GM21381 (cell line): ENCODE results near the gene CNOT4.
"Not testable (repeated sequence)": the region's sequence is repeated elsewhere in the genome, so short reads cannot be mapped to it uniquely, and the experiment has no call there.

Experiments used
- ATAC-seq: cut with Tn5 transposase; IDR thresholded peaks from one replicate; pipeline ENCODE4 v1.9.1; 2021; ENCODE audit warnings: mild to moderate bottlenecking, moderate library complexity; ENCODE audit not compliant: unreplicated experiment

CNOT4 gene

DNA sequence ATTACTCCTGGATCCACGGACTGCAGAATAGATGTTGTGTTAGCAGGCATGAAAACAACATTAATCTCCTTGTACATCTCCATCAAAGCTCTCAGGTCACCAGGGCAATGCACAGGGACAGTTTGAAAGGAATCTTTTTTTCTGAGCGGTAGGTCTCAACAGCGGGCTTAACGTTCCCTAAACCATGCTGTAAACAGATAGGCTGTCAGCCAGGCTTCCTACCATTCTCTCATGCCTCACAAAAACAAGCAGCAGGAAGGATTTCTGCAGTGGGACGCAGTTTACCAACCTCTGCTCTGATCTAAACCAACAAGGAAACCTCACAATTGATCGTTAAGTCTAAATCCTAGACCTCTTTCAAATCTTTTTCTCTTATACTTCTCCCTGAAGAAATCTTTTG, 50.8 kb downstream of the CNOT4 start:
- no peak for ATAC-seq

DNA sequence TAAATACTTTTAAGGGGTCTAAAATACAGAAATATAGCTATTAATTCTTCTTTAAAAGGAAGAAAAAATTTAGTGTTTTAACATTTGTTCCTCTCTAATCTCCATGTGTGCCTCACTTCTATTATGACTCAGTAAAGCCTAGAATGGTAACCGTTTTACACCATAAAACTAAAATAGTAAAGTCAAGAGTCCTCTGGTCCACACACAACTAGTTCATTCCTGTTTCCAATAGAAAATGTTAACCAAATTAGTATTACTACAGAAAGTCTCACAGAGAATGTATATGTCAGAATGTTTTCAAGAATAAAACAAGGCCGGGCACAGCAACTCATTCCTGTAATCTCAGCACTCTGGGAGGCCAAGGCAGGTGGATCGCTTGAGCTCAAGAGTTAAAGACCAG, 55.8 kb downstream of the CNOT4 start:
- ATAC-seq = no peak

DNA sequence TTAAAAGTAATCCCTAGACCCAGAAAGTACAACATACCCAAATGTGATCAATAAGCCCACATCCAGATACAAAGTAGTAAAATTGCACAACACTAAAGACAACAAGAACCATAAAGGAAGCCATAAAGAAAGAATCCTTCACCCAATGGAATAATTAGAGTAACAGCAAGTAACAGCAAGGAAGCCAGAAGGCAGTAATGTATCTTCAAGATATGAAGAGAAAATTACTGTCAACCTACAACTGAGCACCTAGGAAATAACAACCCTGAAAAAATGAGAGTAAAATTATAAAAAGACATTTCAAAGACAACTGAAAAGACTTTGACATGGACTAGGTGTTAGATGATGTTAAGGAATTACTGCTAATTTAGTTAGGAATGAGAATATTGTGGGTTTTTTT, 60.5 kb downstream of the CNOT4 start:
- no peak for ATAC-seq

DNA sequence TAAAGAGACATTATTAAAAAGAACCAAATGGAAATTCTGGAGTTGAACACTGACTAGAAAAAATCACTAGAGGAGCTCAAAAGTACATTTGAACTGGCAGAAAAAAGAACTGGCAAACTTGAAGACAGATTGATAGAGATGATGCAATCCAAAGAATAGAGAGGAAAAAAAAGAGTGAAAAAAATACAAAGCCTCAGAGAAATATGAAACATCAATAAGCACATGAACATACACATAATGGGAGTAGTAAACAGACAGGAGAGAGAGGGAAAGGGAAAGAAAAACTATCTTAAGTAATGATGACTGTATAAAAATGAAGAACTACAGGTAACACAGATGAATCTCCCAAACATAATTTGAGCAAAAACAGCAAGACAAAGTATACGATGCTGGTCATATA, 61.1 kb downstream of the CNOT4 start:
- no peak for ATAC-seq

DNA sequence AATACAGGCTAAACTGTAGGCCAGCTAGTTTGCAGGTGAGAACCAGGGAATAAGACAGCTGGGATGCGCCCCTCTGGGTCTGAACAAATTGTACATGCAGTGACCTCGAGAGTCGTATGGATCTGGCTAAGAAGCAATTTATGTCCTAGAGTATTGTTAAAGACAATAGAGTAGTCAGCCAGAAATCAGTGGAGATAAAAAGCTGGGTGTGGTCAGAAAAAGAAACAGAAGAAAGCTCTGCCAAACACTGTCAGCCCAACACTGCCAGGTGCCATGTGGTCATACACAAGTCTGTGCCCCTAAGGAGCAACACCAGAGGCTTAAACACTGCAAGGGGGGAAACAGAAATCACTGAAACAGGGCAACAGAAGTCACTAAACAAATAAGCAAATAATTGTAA, 62.2 kb downstream of the CNOT4 start:
- ATAC-seq = no peak

DNA sequence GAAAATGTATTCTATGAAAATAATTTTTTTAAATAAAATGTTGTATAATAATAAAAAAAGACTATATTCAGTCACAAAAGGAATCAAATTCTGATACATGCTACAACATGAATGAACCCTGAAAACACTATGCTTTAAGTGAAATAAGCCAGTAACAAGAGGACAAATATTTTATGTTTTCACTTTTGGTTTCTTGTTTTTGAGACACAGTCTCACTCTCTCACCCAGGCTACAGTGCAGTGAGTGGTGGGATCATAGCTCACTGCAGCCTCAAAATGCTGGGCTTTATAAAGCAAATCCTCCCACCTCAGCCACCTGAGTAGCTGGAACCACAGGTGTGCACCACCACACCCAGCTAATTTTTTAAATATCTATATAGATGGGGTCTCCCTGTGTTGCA, 64.2 kb downstream of the CNOT4 start:
- ATAC-seq = no peak

DNA sequence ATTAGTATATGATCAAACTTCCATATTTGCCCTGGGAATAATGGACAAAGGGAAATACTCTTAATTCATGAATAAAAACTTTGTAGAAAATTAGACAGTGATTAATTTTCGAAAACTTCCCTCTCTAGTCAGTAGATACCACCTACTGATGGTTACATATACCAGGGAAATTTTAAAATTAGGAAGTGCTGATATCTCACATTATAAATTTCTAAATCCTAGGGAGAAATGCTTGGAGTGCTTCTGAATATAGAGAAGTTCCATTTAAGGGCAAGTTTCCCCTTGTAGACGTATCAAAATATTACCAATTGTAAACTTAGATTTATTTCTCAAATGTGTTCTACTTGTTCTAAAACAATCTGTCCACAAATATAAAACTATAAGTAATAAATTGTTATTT, 64.6 kb downstream of the CNOT4 start:
- not testable (repeated sequence) for ATAC-seq

DNA sequence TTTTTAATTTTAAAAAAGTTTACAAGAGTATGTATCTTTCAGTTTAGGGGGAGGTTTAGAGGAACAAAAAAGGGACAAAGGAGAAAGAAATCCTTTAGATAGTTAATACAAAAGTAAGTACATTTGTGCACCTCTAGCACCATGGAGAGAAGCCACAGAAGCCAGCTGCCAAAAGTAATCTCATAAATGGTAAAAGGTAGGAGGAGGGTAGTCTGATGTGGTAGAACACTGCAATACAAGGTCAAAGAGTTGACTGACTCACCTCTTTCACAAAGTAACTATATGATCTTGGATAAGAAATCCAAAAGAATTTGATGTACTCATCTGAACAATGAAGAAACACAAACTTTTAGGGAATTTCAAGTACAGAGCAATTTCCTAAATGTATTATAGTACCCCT, 68.1 kb downstream of the CNOT4 start:
- no peak for ATAC-seq

DNA sequence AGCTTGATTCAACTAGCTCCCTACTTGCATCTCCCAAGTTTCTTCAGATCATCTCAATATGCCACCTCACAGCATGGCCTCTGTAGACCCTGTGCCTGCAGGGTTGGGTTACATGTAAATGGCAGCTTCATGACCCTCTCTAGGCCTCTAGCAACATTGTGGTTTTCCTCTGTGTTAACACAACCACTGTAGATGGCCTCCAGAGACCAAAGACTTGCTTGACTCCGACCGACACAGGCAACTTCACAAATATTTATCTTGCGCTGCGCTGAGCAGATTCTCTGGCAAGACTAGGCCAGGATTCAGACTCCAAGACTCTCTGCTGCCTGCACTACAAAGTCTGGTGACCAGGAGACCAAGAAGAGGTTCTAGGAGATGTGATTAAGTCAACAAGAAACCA, 75.9 kb downstream of the CNOT4 start:
- no peak for ATAC-seq

DNA sequence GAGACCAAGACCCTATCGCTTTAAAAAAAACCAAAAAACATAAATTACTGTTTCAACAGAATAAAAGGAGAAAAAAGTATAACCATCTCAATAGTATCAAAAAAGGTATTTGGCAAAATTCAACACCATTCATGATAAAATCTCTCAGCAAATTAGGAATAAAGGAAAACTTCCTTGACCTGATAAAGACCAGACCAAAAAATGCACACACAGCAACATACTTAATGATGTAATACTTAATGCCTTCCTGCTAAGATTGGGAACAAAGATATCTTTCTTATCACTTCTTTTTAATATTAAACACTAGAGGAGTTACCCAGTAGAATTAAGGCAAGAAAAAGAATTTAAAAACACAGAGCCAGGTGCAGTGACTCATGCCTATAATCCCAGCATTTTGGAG, 79.3 kb downstream of the CNOT4 start:
- no peak for ATAC-seq

DNA sequence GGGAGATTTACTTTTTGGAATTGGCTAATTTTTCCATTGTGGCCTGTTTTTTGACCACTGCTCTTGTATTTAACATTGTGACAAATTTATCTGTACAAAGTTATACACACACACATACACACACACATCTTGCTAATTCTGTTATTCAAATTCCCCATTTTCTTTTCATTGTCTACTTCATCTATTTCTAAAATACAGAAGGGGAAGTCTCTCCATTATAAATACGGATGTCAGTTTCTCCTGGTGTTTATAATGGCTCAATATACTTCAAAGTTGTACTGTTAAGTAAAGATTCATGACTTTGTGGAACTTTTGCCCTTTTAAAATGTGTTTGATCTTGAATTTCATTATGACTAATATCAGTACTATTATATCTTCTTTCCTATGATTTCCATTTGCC, 81.0 kb downstream of the CNOT4 start:
- no peak for ATAC-seq

DNA sequence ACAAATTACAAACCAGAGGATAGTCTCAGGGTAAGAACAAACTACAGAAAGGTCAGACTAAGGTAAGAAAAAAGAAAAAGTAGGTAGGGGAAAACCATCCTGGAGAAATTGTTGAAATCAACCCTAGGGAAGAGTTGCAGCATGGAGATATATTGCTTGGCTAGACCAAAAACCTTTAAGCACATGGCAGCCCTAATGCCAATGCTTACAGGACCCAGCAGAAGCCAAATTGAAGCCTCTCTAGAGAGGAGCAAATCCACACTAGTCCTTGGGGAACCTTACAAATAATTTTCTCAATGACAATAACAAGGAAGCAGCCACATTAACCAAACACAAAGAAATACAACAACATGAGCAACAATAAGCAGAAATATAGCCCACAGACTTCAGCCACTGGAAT, 81.9 kb downstream of the CNOT4 start:
- no peak for ATAC-seq

DNA sequence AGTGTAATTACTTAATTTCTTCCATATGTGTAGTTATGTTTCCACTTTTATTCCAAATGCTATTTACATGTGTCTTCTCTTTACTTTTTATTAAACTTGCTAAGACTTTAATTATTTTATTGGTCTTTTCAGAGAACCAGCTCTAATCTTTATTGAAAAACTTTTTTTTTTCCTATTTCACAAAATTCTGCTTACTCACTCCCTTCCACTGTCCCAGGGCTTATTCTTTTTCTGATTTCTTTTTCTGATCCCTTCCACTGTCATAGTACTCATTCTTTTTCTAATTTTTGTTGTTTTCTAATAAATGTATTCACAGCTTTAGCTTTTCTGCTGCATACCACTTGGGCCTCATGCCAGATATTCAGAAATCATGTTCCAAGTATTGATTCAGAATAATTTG, 82.7 kb downstream of the CNOT4 start:
- ATAC-seq = no peak

DNA sequence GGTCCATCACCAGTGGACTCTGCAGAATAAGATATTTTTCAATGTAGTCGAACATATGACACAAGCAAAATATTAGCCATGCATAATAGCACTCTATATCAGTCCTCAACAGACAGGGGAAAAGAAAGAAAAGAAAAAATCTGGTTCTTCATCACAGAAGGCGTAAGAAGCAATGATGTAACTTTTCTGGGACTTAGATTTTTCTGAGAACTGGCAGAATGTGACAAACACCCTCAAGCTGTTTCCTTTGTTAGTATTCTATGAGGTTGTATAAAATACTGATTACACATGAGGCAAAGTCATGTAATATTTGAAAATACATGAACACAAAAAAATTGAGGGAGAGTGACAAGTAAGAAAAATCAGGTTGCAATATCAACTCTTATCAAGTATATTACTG, 84.9 kb downstream of the CNOT4 start:
- ATAC-seq = no peak

DNA sequence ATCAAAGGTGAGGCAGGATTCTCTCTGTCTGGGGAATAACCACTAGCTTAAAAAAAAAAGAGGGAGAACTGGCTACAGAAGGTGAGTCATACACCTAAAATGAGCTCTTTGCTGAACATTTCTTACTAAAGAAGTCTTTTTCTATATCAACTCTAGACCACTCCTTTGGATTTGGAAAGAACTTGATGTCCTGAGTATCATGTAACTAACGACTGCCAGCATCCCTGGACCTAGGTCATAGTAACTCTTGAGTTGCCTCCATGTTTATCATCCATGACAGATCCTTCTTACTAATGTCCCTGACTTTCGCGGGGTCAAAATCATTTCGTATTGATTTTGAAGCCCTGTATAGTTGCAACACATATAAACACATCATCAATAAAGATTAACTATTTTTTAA, 89.1 kb downstream of the CNOT4 start:
- no peak for ATAC-seq

DNA sequence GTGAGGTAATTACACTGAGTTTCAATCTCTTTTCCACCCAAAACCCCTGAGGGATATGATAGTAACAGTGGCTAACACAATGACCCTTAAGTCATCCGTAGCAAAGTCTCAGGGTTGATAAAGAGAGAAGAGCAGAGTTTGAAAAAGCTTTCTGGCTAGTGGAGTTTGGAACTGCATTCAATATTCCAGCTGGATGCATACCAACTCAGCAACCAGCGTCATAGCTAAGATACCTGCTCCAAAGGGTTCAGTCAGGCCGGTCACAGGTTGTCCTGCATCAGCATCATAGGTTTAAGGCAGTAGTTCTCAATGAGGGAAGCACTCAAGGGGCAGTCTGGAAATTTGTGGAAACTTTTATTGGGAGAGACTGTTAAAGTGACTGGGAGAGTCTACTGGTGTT, 93.5 kb downstream of the CNOT4 start:
- no peak for ATAC-seq

DNA sequence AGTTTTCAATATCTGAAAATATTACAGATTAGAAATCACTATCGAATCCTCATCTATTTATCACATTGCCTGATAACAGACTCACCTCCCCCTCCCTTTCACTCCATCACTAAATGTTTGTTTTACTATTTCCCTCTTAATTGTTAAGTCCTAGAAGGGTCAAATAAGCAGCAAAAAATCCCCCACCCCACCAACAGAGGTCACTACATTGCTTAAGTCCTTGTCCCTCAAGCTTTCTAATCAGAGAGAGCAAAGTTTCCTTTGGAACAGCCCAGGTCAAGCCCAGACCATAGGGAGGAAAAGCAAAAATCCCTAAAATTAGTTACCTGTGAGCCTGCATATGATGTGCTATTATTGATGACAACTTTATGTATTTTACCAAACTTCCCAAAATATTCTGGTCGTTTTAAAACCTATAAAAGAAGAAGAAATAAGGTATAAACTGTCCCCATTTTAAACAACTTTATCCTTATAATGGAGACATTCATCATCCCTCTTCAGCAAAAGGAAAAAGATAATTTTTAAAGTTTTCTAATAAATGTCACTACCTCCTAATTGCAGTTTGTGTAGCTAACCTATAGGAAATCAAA, 95.0 kb downstream of the CNOT4 start:
- no peak for ATAC-seq

DNA sequence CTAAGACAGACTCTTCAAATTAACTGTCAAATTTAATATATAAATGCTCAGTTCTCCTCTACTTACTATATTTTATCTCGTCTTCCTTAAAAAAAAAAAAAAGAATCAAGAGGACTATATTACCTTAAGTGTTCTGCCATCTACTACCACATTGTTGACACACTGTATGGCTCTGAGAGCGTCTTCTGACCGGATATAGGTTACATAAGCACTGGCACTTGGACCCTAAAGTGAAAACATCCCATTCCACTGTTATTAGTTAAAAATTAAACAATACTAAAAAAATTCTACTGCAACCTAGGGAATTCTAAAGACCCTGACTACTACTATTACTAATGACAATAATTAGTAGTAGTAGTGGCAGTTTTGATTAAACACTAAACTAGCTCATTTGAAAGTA, 95.7 kb downstream of the CNOT4 start:
- ATAC-seq = no peak

DNA sequence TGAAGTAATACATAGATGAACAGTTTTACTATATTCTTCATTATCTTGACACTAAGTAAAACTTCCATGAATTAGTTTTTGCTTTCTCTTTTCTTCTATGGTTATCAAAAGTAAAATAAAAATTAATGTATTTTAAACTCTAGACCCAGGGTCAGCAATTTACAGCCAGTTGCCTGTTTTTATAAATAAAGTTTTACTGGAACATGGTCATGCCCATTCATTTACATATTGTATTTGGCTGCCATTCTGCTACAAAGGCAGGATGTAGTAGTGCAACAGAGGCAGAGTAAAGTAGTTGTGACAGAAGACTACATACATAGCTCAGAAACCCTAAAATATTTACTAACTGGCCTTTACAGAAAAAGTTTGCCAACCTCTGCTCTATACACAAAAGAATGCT, 98.8 kb downstream of the CNOT4 start:
- no peak for ATAC-seq

DNA sequence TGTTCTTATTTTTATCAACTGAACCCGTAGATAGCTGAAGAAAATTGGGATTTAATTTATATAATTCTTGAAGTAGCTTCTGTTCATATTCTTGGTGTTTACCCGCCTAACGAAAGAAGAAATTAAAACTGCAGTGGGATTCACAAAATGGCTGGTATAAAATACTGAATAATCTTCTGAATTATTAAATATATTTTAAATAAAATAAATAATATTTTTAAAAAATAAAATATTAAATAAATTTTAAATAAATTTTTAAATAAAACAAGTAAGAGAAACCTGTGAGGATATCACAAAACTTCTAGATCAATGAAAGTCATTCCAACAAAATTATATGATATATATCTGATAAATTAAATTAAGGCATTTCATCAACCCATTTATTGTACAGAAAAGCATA, 99.4 kb downstream of the CNOT4 start:
- ATAC-seq = no peak

DNA sequence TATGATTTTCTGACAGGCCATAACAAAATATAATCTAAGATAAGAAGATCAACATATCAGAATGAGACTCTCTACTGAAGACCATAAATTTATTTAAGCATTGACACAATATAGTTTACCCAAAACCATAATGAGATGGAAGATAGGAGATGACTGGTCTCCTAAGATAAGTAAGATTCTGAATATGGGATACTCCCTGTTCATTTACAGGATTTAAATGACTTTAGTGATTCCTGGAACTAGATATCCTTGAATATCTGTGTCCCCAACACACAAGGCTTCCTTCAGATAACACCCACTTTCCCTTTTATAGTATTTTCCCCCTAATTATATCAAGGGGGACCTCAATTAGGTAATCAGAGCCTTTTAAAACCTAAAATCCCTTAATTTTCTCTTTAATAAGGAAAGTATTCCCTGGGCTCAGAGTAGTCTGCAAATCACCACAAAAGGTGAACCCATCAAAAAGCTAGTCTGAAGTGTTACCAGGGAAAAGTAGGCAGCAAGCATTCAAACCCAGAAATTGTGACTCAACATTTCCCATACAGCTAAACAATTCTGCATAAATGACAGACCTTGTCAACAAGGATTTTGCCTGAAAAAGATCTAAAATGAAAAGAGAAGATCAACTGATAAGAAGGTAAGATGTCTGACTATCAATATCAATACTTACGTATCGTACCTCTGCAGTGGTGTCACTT, 99.9 kb downstream of the CNOT4 start:
- no peak for ATAC-seq

DNA sequence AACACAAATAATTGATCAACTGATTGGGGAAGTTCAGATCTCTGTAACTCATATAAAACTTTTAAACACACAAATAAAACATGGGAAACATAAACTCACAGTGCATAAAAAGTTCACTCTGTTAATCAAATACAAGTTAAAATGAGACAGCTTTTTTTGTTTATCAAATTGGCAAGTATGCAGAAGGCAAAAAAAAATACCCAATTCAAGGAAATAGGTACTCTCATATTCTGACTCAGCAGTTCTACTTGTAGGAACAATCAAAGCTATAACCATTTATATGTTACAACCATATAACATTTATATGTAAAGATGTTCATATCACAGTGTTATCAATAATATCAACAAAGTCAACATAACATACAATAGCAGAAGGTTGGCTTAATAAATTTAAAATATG, 102.0 kb downstream of the CNOT4 start:
- ATAC-seq = no peak

DNA sequence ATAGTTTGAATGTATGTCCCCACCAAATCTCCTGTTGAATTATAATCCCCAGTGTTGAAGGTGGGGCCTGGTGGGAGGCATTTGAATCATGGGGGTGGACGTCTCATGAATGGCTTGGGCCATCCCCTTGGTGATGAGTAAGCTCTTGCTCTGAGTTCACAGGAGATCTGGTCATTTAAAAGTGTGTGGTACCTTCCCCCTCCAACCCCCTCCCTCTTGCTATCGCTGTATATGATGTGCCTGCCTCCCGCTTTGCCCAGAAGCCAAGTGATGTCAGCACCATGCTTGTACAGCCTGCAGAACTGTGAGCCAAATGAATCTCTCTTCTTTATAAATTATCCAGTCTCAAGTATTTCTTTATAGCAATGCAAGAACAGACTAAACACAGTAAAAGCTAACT, 103.0 kb downstream of the CNOT4 start:
- ATAC-seq = no peak
